K562 (cell line): Measurements from ENCODE around the gene UNC45A. TPM values are rescaled to one million over a fixed set of nuclear protein-coding genes. Genes with fewer than 3 reads are reported as not detected.

Experiments used
- BACH1 ChIP-seq: fragments of 200-800 bp; sonication (Bioruptor generic); IDR thresholded peaks from 2 replicates; pipeline ENCODE4 v1.6.1; 2016; ENCODE audit warnings: missing genetic modification characterization, missing compliant biosample characterization
- HNRNPLL ChIP-seq: fragments of 200-400 bp; formaldehyde crosslinking; IDR thresholded peaks from 2 replicates; pipeline ENCODE4 v1.6.1; 2017; ENCODE audit warnings: low read length, low read depth, mild to moderate bottlenecking; ENCODE audit not compliant: poor library complexity, severe bottlenecking
- KDM1A ChIP-seq, 2 experiments: fragments of 450-650 bp; IDR thresholded peaks; 2 replicates each; pipeline ENCODE4 v1.6.1; 2016; ENCODE audit warnings: mild to moderate bottlenecking in 2 of 2
- NR0B1 ChIP-seq: fragments of 450-650 bp; IDR thresholded peaks from one replicate; pipeline ENCODE4 v1.6.1; 2018; ENCODE audit warnings: mild to moderate bottlenecking, moderate library complexity; ENCODE audit not compliant: partially characterized antibody
- PRMT5 ChIP-seq: sonication (generic); formaldehyde crosslinking; IDR thresholded peaks from 2 replicates; pipeline ENCODE4 v1.5.0; 2020; ENCODE audit warnings: missing genetic modification reagents
- RFX5 ChIP-seq: IDR thresholded peaks from 2 replicates; pipeline ENCODE4 v1.6.1; 2011; ENCODE audit warnings: low read depth, mild to moderate bottlenecking, improper control_type of control experiment, low read length
- SNIP1 ChIP-seq: fragments of 450-650 bp; IDR thresholded peaks from 2 replicates; pipeline ENCODE4 v1.7.1; 2017; ENCODE audit warnings: low read depth, mild to moderate bottlenecking
- ZBTB40 ChIP-seq, 2 experiments: fragments of 450-650 bp in 1 of 2; sonication (generic) in 1 of 2; formaldehyde crosslinking in 1 of 2; IDR thresholded peaks; 2 replicates each; pipeline versions ENCODE4 v1.7.1 to v1.9.0; 2016 to 2022; ENCODE audit warnings: inconsistent platforms in 1 of 2, mild to moderate bottlenecking in 1 of 2, missing genetic modification reagents in 1 of 2
- ZNF512 ChIP-seq: IDR thresholded peaks from 2 replicates; pipeline ENCODE4 v1.6.1; 2016; ENCODE audit warnings: missing genetic modification characterization, missing compliant biosample characterization
- ZNF75A ChIP-seq: fragments of 450-650 bp; formaldehyde crosslinking; IDR thresholded peaks from 2 replicates; pipeline ENCODE4 v1.4.0; 2020; ENCODE audit warnings: mild to moderate bottlenecking
- polyA plus RNA-seq, 8 experiments: library from polyadenylated mRNA; depleted of rRNA in 4 of 8; stranded (reverse) in 5 of 8; unstranded in 3 of 8; fragments of >200 nt; fragmentation: Nextera tagmentation in 2 of 8; fragmentation: Illumina TruSeq in 1 of 8; extraction: Ambion mirVana in 2 of 8; extraction: Trizol in 1 of 8; gene quantifications; 2 replicates each; pipeline versions ENCODE4 v1.2.1 to v1.2.3, GENCODE V29; 2011 to 2014; ENCODE audit warnings: inconsistent platforms in 1 of 8, missing spikeins in 1 of 8
- total RNA-seq, 7 experiments: library from RNA; depleted of rRNA in 6 of 7; stranded (reverse); fragments of >200 nt in 6 of 7; fragmentation: Illumina TruSeq in 2 of 7; extraction: Trizol in 2 of 7; gene quantifications; 2 replicates each; pipeline versions ENCODE4 v1.2.1 to v1.2.3, GENCODE V29; 2011 to 2021; ENCODE audit warnings: low replicate concordance in 1 of 7
- TF ChIP-seq, protein P1 (sequence below): fragments of 450-650 bp; conservative IDR thresholded peaks from 2 replicates; pipeline ENCODE4 v1.6.1; 2016; ENCODE audit warnings: missing genetic modification characterization, low read depth, mild to moderate bottlenecking, control low read depth, missing compliant biosample characterization

Gene UNC45A
- total and polyA plus RNA-seq, 9 of the 15 experiments (the other 6 are each of a cell fraction or from before 2014, with no cell fraction given): 22.4 to 79.3 (median 43.7) TPM

DNA sequence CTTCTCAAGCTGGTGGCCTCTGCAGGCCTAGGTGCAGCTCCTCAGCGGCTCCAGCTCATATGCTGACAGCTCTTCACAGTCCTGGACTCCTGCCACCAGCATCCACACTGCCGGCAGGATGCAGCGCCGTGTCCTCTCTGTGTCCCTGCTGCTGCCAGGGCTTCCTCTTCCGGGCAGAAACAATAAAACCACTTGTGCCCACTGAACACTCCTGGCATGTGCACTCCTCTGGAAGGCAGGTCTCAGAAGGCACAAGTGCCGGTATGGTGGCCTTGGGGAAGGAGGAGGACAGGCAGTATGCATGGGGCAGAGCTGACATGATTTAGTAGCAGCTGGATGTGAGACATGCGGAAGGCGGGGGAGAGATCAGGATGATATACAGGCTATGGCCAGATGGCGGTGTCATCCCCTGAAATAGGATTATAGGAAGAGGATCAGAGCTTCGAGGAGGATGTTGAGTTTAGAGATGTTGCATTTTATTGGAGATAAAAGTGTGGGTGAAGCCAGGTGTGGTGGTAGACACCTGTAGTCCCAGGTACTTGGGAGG lies 39.4 kb upstream of the UNC45A start (continued):
- TF ChIP-seq, protein P1, sequence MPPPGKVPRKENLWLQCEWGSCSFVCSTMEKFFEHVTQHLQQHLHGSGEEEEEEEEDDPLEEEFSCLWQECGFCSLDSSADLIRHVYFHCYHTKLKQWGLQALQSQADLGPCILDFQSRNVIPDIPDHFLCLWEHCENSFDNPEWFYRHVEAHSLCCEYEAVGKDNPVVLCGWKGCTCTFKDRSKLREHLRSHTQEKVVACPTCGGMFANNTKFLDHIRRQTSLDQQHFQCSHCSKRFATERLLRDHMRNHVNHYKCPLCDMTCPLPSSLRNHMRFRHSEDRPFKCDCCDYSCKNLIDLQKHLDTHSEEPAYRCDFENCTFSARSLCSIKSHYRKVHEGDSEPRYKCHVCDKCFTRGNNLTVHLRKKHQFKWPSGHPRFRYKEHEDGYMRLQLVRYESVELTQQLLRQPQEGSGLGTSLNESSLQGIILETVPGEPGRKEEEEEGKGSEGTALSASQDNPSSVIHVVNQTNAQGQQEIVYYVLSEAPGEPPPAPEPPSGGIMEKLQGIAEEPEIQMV (tag): no peak
- peak in 1 of 2 experiments; percentile 53; a peak in 1 of 4 replicates for TF ChIP-seq KDM1A (IDR thresholded peaks at IDR 0.05)
- no peak for TF ChIP-seq ZNF512 (tag)
- no peak for TF ChIP-seq PRMT5
- TF ChIP-seq HNRNPLL: no peak
- no peak for TF ChIP-seq BACH1
- no peak for TF ChIP-seq NR0B1
- TF ChIP-seq ZNF75A (CRISPR knock-in tag): no peak
- no peak for TF ChIP-seq SNIP1
- TF ChIP-seq RFX5: no peak
- 0 out of 2 replicates have a peak, but pooled peaks have one; percentile 13 for TF ChIP-seq ZBTB40 (IDR thresholded peaks at IDR 0.05)
- TF ChIP-seq ZBTB40 (CRISPR knock-in tag; IDR thresholded peaks at IDR 0.05): no peak
